Osteoblast (primary cell): Measurements from ENCODE around the gene SKAP1. TPM values are rescaled to one million over a fixed set of nuclear protein-coding genes. Genes with fewer than 3 reads are reported as not detected.

ENCODE experiments used
- DNase-seq: peaks from one replicate; pipeline ENCODE4 v3.0.0; 2011; ENCODE audit warnings: low spot score, mixed read lengths; ENCODE audit not compliant: insufficient read length; ENCODE audit errors: missing footprints
- H2AFZ ChIP-seq: 2 replicates; pipeline ENCODE4 v1.6.0; 2011; ENCODE audit warnings: mild to moderate bottlenecking, low read length
- H3K27ac ChIP-seq: 2 replicates; pipeline ENCODE4 v1.5.1; 2011; ENCODE audit warnings: mild to moderate bottlenecking, low read depth, low read length, moderate library complexity
- H3K27me3 ChIP-seq: 2 replicates; pipeline ENCODE4 v1.6.0; 2012; ENCODE audit warnings: mild to moderate bottlenecking, control low read depth, inconsistent platforms, low read length, moderate library complexity; ENCODE audit not compliant: insufficient read depth
- H3K36me3 ChIP-seq: 2 replicates; pipeline ENCODE4 v1.5.1; 2011; ENCODE audit warnings: mild to moderate bottlenecking, low read length, control low read depth, moderate library complexity; ENCODE audit not compliant: insufficient read depth
- H3K4me1 ChIP-seq: 2 replicates; pipeline ENCODE4 v1.5.1; 2011; ENCODE audit warnings: mild to moderate bottlenecking, low read length, control low read depth, moderate library complexity; ENCODE audit not compliant: insufficient read depth
- H3K4me2 ChIP-seq: 2 replicates; pipeline ENCODE4 v1.6.0; 2011; ENCODE audit warnings: mild to moderate bottlenecking, low read length; ENCODE audit not compliant: insufficient read depth
- H3K4me3 ChIP-seq: fragments of 200-600 bp; sonication (generic); 3 replicates; pipeline ENCODE4 v1.5.1; 2012; ENCODE audit warnings: mild to moderate bottlenecking, low read length, inconsistent platforms; ENCODE audit not compliant: insufficient read depth
- H3K79me2 ChIP-seq: 2 replicates; pipeline ENCODE4 v1.6.0; 2012; ENCODE audit warnings: mild to moderate bottlenecking, low read length, control low read depth, inconsistent platforms; ENCODE audit not compliant: insufficient read depth
- H3K9me3 ChIP-seq: 2 replicates; pipeline ENCODE4 v1.5.1; 2011; ENCODE audit warnings: low read depth, low read length, control low read depth
- H4K20me1 ChIP-seq: 2 replicates; pipeline ENCODE4 v1.6.0; 2012; ENCODE audit warnings: mild to moderate bottlenecking, low read length, control low read depth; ENCODE audit not compliant: insufficient read depth
- total RNA-seq: library from RNA; depleted of rRNA; stranded (reverse); fragments of >200 nt; gene quantifications from 2 replicates; pipeline ENCODE4 v1.2.3, GENCODE V29; 2012
- TF ChIP-seq, protein P1 (sequence below): IDR thresholded peaks from 2 replicates; pipeline ENCODE4 v1.5.1; 2011; ENCODE audit warnings: mild to moderate bottlenecking, low read depth, low read length, moderate library complexity; ENCODE audit errors: extremely low read depth

SKAP1 gene
- total RNA-seq, 1 donor, result not detected

DNA sequence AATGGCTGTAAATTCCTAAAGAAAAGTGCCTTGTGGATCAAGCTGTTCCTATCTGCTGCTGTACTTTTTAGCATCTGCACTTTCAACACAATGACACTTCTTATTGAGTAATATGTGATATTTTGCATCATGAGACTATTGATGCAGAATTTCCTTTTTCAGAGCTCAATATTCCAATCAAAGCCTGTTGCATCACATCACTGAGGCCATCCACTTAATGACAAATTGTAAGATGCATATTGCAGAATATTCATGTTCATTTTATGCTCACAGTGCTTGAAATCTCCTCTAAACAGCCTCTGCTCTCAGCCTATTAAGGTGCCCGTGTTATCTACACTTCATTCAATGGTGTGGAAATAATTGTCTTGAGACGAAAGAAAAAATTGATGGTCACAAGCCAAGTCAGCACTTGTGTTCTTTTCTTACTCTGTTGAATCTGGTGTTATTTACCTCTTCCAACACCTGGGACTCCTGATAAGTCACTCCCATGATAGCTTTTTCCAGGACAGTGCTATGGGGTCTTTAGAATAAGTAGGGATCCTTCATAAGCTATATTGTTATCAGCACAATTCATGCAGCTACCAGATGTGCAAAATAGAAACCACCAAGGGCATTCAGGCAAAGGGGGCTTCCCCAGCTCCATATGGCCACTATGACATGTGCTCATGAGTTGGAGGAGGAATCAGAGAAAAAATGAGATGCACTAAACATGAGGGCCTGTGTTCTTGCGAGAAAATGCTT lies 9.3 kb upstream of the SKAP1 start:
- Histone ChIP-seq H3K9me3 (no peaks in the 10 kb centered on the region), H3K79me2 (no peaks in the 10 kb centered on the region), H3K36me3 (no peaks in the 10 kb centered on the region), H3K4me2 (no peak overlapping the region), H3K27ac (no peak overlapping the region), H2AFZ (no peak overlapping the region), H3K4me1 (no peaks in the 10 kb centered on the region), H4K20me1 (no peaks in the 10 kb centered on the region), H3K27me3 (peaks cover 42% of the 10 kb centered on the region), H3K4me3 (no peak overlapping the region)
- DNase-seq, result no peak
- TF ChIP-seq, protein P1, sequence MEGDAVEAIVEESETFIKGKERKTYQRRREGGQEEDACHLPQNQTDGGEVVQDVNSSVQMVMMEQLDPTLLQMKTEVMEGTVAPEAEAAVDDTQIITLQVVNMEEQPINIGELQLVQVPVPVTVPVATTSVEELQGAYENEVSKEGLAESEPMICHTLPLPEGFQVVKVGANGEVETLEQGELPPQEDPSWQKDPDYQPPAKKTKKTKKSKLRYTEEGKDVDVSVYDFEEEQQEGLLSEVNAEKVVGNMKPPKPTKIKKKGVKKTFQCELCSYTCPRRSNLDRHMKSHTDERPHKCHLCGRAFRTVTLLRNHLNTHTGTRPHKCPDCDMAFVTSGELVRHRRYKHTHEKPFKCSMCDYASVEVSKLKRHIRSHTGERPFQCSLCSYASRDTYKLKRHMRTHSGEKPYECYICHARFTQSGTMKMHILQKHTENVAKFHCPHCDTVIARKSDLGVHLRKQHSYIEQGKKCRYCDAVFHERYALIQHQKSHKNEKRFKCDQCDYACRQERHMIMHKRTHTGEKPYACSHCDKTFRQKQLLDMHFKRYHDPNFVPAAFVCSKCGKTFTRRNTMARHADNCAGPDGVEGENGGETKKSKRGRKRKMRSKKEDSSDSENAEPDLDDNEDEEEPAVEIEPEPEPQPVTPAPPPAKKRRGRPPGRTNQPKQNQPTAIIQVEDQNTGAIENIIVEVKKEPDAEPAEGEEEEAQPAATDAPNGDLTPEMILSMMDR, result no peak

DNA sequence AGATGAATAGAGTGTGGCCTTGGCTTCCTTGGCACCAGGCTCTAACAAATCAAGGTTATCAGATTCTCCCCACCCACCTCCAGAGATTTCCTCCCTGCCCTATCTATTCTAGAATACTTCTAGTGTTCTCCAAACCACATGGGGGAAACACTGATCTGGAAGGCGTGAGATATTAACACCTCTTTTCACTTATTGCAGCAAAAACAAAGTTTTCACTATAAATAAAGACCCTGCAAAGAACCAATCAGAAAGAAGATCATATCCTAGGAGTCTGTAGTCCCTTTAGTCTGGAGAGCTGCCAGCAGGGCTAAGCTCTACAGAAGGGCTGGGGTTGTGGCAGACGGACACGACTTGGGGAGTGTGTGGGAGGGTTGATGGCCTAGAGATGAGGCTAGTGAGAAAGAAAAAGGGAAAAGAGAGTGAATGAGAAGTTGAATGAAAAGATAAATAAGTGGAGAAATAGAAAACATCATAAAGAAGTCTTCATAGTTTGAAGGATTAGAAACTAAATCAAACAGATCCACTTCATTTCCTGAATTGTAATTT lies 8.6 kb upstream of the SKAP1 start:
- DNase-seq, result no peak
- Histone ChIP-seq H3K27ac (no peak overlapping the region), H3K27me3 (peaks cover 48% of the 10 kb centered on the region), H3K9me3 (no peaks in the 10 kb centered on the region), H4K20me1 (no peaks in the 10 kb centered on the region), H3K79me2 (no peaks in the 10 kb centered on the region), H3K36me3 (no peaks in the 10 kb centered on the region), H2AFZ (no peak overlapping the region), H3K4me2 (no peak overlapping the region), H3K4me1 (no peaks in the 10 kb centered on the region), H3K4me3 (no peak overlapping the region)
- TF ChIP-seq, protein P1, result no peak

DNA sequence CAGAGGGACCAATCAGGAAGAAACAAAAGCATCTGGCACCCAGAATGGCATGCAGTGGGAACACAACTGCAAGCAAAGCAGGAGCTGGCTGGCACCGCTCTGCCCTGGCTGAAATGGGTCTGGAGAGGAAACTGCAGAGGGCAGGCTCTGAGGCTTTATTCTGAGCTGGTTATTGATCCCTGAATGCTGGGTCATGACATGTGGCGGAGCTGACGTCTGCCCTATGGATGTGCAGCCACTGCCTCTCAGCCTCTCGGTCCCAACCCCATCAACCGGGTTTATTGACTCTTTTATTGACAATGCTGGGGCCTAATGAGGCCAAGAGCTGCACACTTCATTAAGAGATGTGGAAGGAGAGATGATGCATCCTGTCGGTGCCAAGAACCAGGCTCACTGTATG lies 3.9 kb upstream of the SKAP1 start:
- peaks cover 77% of the 10 kb centered on the region for H3K27me3 ChIP-seq
- no peaks in the 10 kb centered on the region for H3K4me1 ChIP-seq
- no peaks in the 10 kb centered on the region for H3K9me3 ChIP-seq
- H3K79me2 ChIP-seq, result no peaks in the 10 kb centered on the region
- TF ChIP-seq, protein P1, result no peak
- H2AFZ ChIP-seq, result no peak overlapping the region
- H3K36me3 ChIP-seq, result no peaks in the 10 kb centered on the region
- no peak for DNase-seq
- no peak overlapping the region for H3K27ac ChIP-seq
- no peak overlapping the region for H3K4me3 ChIP-seq
- H4K20me1 ChIP-seq, result no peaks in the 10 kb centered on the region
- no peak overlapping the region for H3K4me2 ChIP-seq
